ENCODE results near the gene ACVR1.
"Not testable (repeated sequence)": the region's sequence is repeated elsewhere in the genome, so short reads cannot be mapped to it uniquely, and the experiment has no call there.

The ACVR1 gene

GRCh38 chr2:157725846-157726245, 150.3 kb downstream of the ACVR1 start:
- no peak for DNase-seq (ENCODE audit: low read depth in 2 of 2, low spot score in 1 of 2)

DNA sequence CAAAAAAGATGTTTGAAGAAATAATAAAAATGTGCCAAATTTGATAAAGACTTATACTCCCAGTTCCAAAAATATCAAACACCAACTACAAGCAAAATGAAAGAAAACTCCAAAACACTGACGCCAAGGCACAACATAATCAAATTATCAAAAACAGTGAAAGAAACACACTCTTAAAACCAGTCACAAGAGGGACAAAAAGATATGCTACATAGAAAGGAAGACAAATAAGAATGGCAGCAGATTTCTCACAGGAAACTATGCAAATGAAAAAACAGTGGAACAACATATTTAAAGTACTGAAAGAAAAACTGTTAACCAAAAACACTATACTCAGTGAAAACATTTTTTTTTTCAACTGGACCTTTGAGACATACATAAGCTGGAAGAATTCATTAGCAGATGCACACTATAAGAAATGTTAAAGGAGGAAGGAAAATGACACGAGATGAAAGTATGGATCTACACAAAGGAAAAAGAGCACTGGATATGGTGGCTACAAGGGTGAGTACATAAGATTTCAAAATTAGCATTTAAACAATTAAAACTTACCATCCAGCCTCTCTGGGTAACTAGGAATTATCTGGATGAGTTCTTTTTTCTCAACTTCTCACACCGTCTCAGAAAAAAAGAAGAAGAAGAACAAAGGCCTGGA, 153.4 kb downstream of the ACVR1 start:
- DNase-seq (ENCODE audit: low read depth in 2 of 2, low spot score in 1 of 2), result no peak

DNA sequence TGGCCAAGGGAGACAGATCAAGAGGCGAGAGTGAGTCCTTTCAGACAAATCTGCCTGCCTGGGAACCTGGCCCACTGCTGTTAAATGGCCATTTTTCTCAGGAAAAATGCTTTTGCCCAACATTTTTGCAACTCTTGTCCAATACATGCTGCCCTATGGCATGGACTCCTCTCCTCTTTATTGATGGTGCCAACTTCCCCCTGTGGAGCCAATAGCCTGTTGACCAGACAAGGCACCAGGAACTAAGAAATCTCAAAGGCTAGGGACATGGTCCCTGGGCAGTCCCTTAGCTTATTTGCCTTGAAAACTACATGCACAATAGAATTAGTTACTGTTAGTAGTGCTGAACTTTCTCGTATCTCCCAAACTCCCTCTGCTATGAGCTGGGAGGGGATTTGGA, 155.6 kb downstream of the ACVR1 start:
- no peak for DNase-seq (ENCODE audit: low read depth in 2 of 2, low spot score in 1 of 2)

GRCh38 chr2:157704653-157705052, 171.5 kb downstream of the ACVR1 start:
- DNase-seq (ENCODE audit: low read depth in 2 of 2, low spot score in 1 of 2), result not testable (repeated sequence)

GRCh38 chr2:157704148-157704547, 172.0 kb downstream of the ACVR1 start:
- DNase-seq (ENCODE audit: low read depth in 2 of 2, low spot score in 1 of 2), result not testable (repeated sequence)

- no peak for DNase-seq (ENCODE audit: low read depth in 2 of 2, low spot score in 1 of 2)
Measured at GRCh38 chr2:157699806-157700205, 176.3 kb downstream of the ACVR1 start.

GRCh38 chr2:157699009-157699408, 177.1 kb downstream of the ACVR1 start:
- DNase-seq (ENCODE audit: low read depth in 2 of 2, low spot score in 1 of 2), result no peak

DNA sequence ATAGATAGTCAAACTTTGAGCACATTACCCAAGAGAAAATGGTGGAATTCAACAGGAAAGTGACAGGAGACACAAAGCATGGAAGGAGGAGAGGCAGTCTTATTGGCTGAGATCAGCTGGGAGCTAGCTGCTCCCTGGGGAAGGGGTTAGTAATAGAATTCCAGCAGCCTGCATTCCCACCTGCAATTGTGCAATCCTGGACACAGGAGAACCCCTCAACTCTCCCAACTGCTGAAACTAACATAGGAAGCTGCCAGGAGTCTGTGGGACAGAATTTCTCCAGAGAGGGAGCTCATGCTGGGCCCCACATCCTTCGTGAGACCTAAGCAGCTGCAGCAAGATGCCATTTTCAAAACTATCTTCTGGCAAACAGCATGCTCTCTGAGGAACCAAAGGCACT, 177.7 kb downstream of the ACVR1 start:
- DNase-seq (ENCODE audit: low read depth in 2 of 2, low spot score in 1 of 2), result no peak

- DNase-seq (ENCODE audit: low read depth in 2 of 2, low spot score in 1 of 2), result no peak
Measured at GRCh38 chr2:157696036-157696435, 180.1 kb downstream of the ACVR1 start.

DNA sequence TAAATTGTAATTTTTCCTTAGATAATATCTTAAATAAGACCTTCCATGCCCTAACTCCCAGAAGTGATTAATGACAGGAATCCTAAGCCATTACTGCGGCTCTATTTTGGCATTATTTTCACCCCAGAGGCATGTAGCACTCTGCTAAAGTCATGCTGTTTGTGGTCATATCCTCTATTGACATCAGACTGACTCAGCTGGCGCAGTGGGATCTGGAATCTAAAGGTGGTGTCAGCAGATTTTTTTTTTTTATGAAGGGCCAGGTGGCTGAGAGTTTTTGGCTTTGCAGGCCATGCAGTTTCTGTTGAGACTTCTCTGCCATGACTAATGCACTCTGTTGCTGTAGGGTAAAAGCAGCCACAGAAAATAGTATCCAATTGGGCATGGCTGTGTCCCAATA, 183.4 kb downstream of the ACVR1 start:
- DNase-seq (ENCODE audit: low read depth in 2 of 2, low spot score in 1 of 2), result no peak

DNA sequence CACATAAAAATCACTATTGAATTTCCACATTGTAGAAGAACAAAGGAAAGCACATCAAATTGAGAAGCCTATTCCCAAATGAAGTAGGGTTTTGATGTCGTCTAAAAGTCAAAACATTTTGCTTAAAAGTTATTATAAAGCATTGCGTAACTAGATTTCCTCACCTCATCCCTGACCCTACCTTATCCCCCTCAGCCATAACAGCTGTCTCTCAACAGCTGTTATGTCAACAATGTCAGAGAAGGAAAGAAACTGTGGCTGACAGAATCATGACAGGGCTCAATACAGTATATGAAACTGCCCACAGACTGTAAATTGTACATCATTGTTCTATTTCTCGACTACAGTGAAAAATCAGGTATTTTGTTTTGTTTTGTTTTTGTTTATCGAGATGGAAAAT, 184.4 kb downstream of the ACVR1 start:
- no peak for DNase-seq (ENCODE audit: low read depth in 2 of 2, low spot score in 1 of 2)

- DNase-seq (ENCODE audit: low read depth in 2 of 2, low spot score in 1 of 2), result no peak
Measured at GRCh38 chr2:157691131-157691530, 185.0 kb downstream of the ACVR1 start.

Data from stimulated activated CD8-positive, alpha-beta memory T cell treated with anti-CD3 and anti-CD28 coated beads, Interleukin-4, amount 100 ng/mL, for 4 hours (primary cell).